ENCODE results near the gene CXCR6. TPM values are rescaled to one million over a fixed set of nuclear protein-coding genes. Genes with fewer than 3 reads are reported as not detected.

CXCR6 gene
- polyA plus RNA-seq, 2 of the 4 experiments (the other 2 are of a cell fraction): not detected

DNA sequence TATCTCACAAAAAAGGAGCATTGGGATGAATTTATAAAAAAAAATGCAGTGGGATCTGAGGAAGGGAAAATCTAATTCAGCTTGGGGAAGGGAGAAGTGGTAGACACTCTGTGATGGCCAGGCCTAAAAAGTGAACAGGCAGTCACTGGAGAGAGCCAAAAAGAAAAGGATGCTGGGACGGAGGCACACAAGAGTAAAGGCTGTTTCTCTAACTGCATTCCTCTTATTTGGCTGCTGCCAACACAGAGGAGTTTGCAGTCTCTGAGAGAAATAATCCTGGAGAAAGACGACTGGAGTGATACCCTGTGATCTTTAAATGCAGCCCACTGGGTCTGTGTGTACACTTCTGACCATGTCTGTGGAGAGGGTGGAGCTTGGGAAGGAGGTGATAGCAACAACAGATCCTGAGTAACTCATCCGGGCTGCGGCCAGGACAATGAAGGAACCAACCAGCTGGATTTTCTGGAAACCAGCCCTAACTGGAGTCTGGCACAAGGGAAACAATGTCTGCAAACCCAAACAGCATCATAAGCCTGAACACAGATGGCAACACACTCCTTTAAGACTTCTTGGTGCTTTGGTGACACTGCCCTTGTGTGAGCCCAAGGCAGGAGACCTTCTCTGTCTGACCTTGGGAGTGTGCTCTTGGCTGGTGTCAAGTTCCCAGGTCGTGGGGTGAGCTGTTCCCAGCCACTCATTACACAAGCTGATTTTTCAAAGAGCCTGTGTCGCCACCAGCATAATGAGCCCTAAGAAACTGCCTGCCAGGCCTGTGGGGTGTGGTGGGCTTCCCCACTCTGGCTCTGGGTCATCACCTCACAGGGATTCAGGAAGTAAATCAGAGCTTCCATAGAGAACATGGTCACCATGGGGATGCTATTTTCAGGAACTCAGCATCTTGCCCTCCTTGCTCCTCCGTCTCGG lies 44.4 kb downstream of the CXCR6 start:
- 92% methylated on average over 8 of the region's 8 CpGs for WGBS (ENCODE audit: missing lambda C conversion rate)
- peak overlapping the region; percentile 83; the same call in 2 of the 3 replicates for H3K4me2 ChIP-seq
- FAIRE-seq (no peak), ATAC-seq (no peak), DNase-seq (ENCODE audit: low read depth in 1 of 2, low spot score in 1 of 2) (no peak)
- no peaks in the 10 kb centered on the region for H3K9me3 ChIP-seq
- POLR2A ChIA-PET: no interaction called here
- peaks cover 43% of the 10 kb centered on the region for H3K4me1 ChIP-seq
- CTCF ChIA-PET: interaction anchor here (1.8 kb wide), 2 partner anchors 49 to 92 kb away, joined by 3 to 6 read pairs; no protein-coding TSS in a partner anchor
- TF ChIP-seq MAFK (IDR thresholded peaks at IDR 0.05; ENCODE audit: partially characterized antibody) (no peak), RCOR1 (IDR thresholded peaks at IDR 0.05; ENCODE audit: low read depth, low read length) (no peak), NFE2L2 (conservative IDR thresholded peaks at IDR 0.05; ENCODE audit: low read length) (no peak), ZNF302 (CRISPR knock-in tag; IDR thresholded peaks at IDR 0.05) (no peak), SREBF2 (IDR thresholded peaks at IDR 0.05) (no peak), HES2 (IDR thresholded peaks at IDR 0.05) (no peak), RNF2 (IDR thresholded peaks at IDR 0.05; ENCODE audit: borderline replicate concordance, low read depth) (no peak), TFCP2L1 (CRISPR knock-in tag; IDR thresholded peaks at IDR 0.05) (no peak), HMGXB4 (CRISPR knock-in tag; IDR thresholded peaks at IDR 0.05; ENCODE audit: borderline replicate concordance) (no peak), CEBPB (IDR thresholded peaks at IDR 0.05) (no peak), KDM1A (IDR thresholded peaks at IDR 0.05; ENCODE audit: low read depth) (no peak), FOSB (CRISPR knock-in tag; IDR thresholded peaks at IDR 0.05) (no peak), ZC3H11A (IDR thresholded peaks at IDR 0.05) (no peak), ZFP36 (IDR thresholded peaks at IDR 0.05; ENCODE audit: borderline replicate concordance, partially characterized antibody) (no peak), TP53 (CRISPR knock-in tag; IDR thresholded peaks at IDR 0.05) (no peak)
- TF ChIP-seq, protein P1, sequence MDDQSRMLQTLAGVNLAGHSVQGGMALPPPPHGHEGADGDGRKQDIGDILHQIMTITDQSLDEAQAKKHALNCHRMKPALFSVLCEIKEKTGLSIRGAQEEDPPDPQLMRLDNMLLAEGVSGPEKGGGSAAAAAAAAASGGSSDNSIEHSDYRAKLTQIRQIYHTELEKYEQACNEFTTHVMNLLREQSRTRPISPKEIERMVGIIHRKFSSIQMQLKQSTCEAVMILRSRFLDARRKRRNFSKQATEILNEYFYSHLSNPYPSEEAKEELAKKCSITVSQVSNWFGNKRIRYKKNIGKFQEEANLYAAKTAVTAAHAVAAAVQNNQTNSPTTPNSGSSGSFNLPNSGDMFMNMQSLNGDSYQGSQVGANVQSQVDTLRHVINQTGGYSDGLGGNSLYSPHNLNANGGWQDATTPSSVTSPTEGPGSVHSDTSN (IDR thresholded peaks at IDR 0.05): no peak
- TF ChIP-seq, protein P2, sequence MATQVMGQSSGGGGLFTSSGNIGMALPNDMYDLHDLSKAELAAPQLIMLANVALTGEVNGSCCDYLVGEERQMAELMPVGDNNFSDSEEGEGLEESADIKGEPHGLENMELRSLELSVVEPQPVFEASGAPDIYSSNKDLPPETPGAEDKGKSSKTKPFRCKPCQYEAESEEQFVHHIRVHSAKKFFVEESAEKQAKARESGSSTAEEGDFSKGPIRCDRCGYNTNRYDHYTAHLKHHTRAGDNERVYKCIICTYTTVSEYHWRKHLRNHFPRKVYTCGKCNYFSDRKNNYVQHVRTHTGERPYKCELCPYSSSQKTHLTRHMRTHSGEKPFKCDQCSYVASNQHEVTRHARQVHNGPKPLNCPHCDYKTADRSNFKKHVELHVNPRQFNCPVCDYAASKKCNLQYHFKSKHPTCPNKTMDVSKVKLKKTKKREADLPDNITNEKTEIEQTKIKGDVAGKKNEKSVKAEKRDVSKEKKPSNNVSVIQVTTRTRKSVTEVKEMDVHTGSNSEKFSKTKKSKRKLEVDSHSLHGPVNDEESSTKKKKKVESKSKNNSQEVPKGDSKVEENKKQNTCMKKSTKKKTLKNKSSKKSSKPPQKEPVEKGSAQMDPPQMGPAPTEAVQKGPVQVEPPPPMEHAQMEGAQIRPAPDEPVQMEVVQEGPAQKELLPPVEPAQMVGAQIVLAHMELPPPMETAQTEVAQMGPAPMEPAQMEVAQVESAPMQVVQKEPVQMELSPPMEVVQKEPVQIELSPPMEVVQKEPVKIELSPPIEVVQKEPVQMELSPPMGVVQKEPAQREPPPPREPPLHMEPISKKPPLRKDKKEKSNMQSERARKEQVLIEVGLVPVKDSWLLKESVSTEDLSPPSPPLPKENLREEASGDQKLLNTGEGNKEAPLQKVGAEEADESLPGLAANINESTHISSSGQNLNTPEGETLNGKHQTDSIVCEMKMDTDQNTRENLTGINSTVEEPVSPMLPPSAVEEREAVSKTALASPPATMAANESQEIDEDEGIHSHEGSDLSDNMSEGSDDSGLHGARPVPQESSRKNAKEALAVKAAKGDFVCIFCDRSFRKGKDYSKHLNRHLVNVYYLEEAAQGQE (IDR thresholded peaks at IDR 0.05): no peak
- TF ChIP-seq, protein P3, sequence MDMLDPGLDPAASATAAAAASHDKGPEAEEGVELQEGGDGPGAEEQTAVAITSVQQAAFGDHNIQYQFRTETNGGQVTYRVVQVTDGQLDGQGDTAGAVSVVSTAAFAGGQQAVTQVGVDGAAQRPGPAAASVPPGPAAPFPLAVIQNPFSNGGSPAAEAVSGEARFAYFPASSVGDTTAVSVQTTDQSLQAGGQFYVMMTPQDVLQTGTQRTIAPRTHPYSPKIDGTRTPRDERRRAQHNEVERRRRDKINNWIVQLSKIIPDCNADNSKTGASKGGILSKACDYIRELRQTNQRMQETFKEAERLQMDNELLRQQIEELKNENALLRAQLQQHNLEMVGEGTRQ (IDR thresholded peaks at IDR 0.05): no peak
- H3K4me3 ChIP-seq: no peak overlapping the region
- peak overlapping the region in 1 of 2 experiments; percentile 84; a peak in 1 of 6 replicates for H3K27ac ChIP-seq
